ENCODE data around the gene CTNNA2. TPM values are rescaled to one million over a fixed set of nuclear protein-coding genes. Genes with fewer than 3 reads are reported as not detected.

The CTNNA2 gene
- polyA plus RNA-seq, 1 of the 3 experiments (the other 2 are of a cell fraction), result 0.30 TPM

- TF ChIP-seq MEF2A (IDR thresholded peaks at IDR 0.05; ENCODE audit: borderline replicate concordance, low read depth), result no peak
- TF ChIP-seq, protein P1, sequence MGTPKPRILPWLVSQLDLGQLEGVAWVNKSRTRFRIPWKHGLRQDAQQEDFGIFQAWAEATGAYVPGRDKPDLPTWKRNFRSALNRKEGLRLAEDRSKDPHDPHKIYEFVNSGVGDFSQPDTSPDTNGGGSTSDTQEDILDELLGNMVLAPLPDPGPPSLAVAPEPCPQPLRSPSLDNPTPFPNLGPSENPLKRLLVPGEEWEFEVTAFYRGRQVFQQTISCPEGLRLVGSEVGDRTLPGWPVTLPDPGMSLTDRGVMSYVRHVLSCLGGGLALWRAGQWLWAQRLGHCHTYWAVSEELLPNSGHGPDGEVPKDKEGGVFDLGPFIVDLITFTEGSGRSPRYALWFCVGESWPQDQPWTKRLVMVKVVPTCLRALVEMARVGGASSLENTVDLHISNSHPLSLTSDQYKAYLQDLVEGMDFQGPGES (IDR thresholded peaks at IDR 0.05; ENCODE audit: low read depth, low read length), result no peak
- TF ChIP-seq, protein P2, sequence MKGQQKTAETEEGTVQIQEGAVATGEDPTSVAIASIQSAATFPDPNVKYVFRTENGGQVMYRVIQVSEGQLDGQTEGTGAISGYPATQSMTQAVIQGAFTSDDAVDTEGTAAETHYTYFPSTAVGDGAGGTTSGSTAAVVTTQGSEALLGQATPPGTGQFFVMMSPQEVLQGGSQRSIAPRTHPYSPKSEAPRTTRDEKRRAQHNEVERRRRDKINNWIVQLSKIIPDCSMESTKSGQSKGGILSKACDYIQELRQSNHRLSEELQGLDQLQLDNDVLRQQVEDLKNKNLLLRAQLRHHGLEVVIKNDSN (IDR thresholded peaks at IDR 0.05; ENCODE audit: borderline replicate concordance, low read depth), result no peak
These were observed 1142.4 kb downstream of the CTNNA2 start (continued) for GRCh38 chr2:80655265-80655664.

DNA sequence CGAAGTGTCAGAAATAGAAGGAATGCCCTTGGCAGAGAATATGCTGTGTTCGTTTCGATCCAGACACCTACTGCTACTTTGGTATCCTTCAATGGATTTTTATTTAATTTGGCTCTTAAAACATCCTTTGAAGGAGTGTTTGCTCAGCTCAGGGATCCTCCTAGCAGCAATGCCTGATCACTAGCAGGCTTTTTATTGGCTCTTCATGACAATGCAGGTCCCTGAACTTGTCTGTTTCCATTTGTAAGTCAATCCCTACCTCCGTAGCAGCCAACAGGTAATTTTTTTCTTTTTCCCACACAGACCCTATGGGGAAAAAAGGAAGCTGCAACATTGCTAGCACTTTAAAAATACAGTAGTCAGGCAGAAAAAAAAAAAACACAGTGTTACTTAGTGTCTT lies 1157.9 kb downstream of the CTNNA2 start:
- no peaks in the 10 kb centered on the region for H3K36me3 ChIP-seq (replicated peaks in 1 of 2; ENCODE audit: control insufficient read depth in 1 of 2, insufficient read depth in 2 of 2, low read length in 1 of 2)
- no peaks in the 10 kb centered on the region for H3K9me3 ChIP-seq
- H3K79me2 ChIP-seq (ENCODE audit: insufficient read depth), result no peaks in the 10 kb centered on the region
- no peak overlapping the region for H3K9ac ChIP-seq
- TF ChIP-seq RCOR1 (IDR thresholded peaks at IDR 0.05; ENCODE audit: low read length), result no peak
- no peak for TF ChIP-seq ZBTB33 (IDR thresholded peaks at IDR 0.05; ENCODE audit: borderline replicate concordance, low read depth)
- no peak for TF ChIP-seq GATA2 (CRISPR knock-in tag; IDR thresholded peaks at IDR 0.05)
- TF ChIP-seq SMC3 (IDR thresholded peaks at IDR 0.05; ENCODE audit: low read depth, low read length), result no peak
- TF ChIP-seq YY1 (IDR thresholded peaks at IDR 0.05; ENCODE audit: low read depth), result no peak
- TF ChIP-seq CHD2 (IDR thresholded peaks at IDR 0.05; ENCODE audit: low read length, partially characterized antibody), result no peak
- no peak for TF ChIP-seq POLR2AphosphoS5 (IDR thresholded peaks at IDR 0.05; ENCODE audit: low read depth, low read length)
- no peak for TF ChIP-seq TCF12 (IDR thresholded peaks at IDR 0.05)
- H3K4me1 ChIP-seq (ENCODE audit: control insufficient read depth in 1 of 2, insufficient read depth in 2 of 2, low read depth in 1 of 2, low read length in 1 of 2), result no peaks in the 10 kb centered on the region
- POLR2A ChIA-PET, result no interaction called here
- H3F3A ChIP-seq (replicated peaks; ENCODE audit: insufficient read depth), result no peaks in the 10 kb centered on the region
- no peak for DNase-seq
- no peaks in the 10 kb centered on the region for H3K27me3 ChIP-seq (ENCODE audit: insufficient read depth)
- WGBS (ENCODE audit: low lambda C conversion rate), result 4% methylated on average over 4 of the region's 4 CpGs
- CTCF ChIA-PET, result interaction anchor here (1.3 kb wide), 1 partner anchor 10 kb away, joined by 3 read pairs; no protein-coding TSS in a partner anchor
- no peak overlapping the region for H3K4me2 ChIP-seq
- no peaks in the 10 kb centered on the region for H4K20me1 ChIP-seq (ENCODE audit: insufficient read depth)
- H3K27ac ChIP-seq (ENCODE audit: low read depth in 2 of 2, low read length in 1 of 2), result no peak overlapping the region
- H3K4me3 ChIP-seq (ENCODE audit: low read depth in 2 of 2, low read length in 1 of 2), result no peak overlapping the region
- H2AFZ ChIP-seq (ENCODE audit: low read depth), result no peak overlapping the region
- H3K9me2 ChIP-seq, result no peaks in the 10 kb centered on the region

- no peak overlapping the region for H3K9ac ChIP-seq
- CTCF ChIA-PET, result no interaction called here
- TF ChIP-seq, protein P3, sequence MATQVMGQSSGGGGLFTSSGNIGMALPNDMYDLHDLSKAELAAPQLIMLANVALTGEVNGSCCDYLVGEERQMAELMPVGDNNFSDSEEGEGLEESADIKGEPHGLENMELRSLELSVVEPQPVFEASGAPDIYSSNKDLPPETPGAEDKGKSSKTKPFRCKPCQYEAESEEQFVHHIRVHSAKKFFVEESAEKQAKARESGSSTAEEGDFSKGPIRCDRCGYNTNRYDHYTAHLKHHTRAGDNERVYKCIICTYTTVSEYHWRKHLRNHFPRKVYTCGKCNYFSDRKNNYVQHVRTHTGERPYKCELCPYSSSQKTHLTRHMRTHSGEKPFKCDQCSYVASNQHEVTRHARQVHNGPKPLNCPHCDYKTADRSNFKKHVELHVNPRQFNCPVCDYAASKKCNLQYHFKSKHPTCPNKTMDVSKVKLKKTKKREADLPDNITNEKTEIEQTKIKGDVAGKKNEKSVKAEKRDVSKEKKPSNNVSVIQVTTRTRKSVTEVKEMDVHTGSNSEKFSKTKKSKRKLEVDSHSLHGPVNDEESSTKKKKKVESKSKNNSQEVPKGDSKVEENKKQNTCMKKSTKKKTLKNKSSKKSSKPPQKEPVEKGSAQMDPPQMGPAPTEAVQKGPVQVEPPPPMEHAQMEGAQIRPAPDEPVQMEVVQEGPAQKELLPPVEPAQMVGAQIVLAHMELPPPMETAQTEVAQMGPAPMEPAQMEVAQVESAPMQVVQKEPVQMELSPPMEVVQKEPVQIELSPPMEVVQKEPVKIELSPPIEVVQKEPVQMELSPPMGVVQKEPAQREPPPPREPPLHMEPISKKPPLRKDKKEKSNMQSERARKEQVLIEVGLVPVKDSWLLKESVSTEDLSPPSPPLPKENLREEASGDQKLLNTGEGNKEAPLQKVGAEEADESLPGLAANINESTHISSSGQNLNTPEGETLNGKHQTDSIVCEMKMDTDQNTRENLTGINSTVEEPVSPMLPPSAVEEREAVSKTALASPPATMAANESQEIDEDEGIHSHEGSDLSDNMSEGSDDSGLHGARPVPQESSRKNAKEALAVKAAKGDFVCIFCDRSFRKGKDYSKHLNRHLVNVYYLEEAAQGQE (IDR thresholded peaks at IDR 0.05; ENCODE audit: low read depth, low read length), result no peak
- TF ChIP-seq GATA2 (CRISPR knock-in tag; IDR thresholded peaks at IDR 0.05) (no peak), CHD2 (IDR thresholded peaks at IDR 0.05; ENCODE audit: low read length, partially characterized antibody) (no peak), SIN3A (IDR thresholded peaks at IDR 0.05; ENCODE audit: borderline replicate concordance, low read depth, low read length) (no peak), ZBTB33 (IDR thresholded peaks at IDR 0.05; ENCODE audit: borderline replicate concordance, low read depth) (no peak), TAF1 (IDR thresholded peaks at IDR 0.05; ENCODE audit: borderline replicate concordance, low read depth, low read length) (no peak), RXRA (IDR thresholded peaks at IDR 0.05; ENCODE audit: borderline replicate concordance, low read depth) (no peak), TEAD4 (IDR thresholded peaks at IDR 0.05; ENCODE audit: borderline replicate concordance, insufficient read depth) (no peak), GABPA (IDR thresholded peaks at IDR 0.05; ENCODE audit: low read depth) (no peak)
These were observed 1174.7 kb downstream of the CTNNA2 start for GRCh38 chr2:80687524-80687923.

More at GRCh38 chr2:80687524-80687923, 1174.7 kb downstream of the CTNNA2 start:
- Histone ChIP-seq H3K79me2 (ENCODE audit: insufficient read depth) (no peaks in the 10 kb centered on the region), H3K27me3 (ENCODE audit: insufficient read depth) (no peaks in the 10 kb centered on the region), H3K4me1 (ENCODE audit: control insufficient read depth in 1 of 2, insufficient read depth in 2 of 2, low read depth in 1 of 2, low read length in 1 of 2) (no peaks in the 10 kb centered on the region), H3K36me3 (replicated peaks in 1 of 2; ENCODE audit: control insufficient read depth in 1 of 2, insufficient read depth in 2 of 2, low read length in 1 of 2) (no peaks in the 10 kb centered on the region), H3K9me2 (no peaks in the 10 kb centered on the region), H3K27ac (ENCODE audit: low read depth in 2 of 2, low read length in 1 of 2) (no peak overlapping the region), H3K4me3 (ENCODE audit: low read depth in 2 of 2, low read length in 1 of 2) (no peak overlapping the region), H3K4me2 (no peak overlapping the region), H3F3A (replicated peaks; ENCODE audit: insufficient read depth) (no peaks in the 10 kb centered on the region), H3K9me3 (no peaks in the 10 kb centered on the region), H2AFZ (ENCODE audit: low read depth) (no peak overlapping the region), H4K20me1 (ENCODE audit: insufficient read depth) (no peaks in the 10 kb centered on the region)
- POLR2A ChIA-PET, result no interaction called here
- DNase-seq, result no peak

All from SK-N-SH (cell line).